Measurements from ENCODE around the gene TTLL12.

Gene TTLL12

DNA sequence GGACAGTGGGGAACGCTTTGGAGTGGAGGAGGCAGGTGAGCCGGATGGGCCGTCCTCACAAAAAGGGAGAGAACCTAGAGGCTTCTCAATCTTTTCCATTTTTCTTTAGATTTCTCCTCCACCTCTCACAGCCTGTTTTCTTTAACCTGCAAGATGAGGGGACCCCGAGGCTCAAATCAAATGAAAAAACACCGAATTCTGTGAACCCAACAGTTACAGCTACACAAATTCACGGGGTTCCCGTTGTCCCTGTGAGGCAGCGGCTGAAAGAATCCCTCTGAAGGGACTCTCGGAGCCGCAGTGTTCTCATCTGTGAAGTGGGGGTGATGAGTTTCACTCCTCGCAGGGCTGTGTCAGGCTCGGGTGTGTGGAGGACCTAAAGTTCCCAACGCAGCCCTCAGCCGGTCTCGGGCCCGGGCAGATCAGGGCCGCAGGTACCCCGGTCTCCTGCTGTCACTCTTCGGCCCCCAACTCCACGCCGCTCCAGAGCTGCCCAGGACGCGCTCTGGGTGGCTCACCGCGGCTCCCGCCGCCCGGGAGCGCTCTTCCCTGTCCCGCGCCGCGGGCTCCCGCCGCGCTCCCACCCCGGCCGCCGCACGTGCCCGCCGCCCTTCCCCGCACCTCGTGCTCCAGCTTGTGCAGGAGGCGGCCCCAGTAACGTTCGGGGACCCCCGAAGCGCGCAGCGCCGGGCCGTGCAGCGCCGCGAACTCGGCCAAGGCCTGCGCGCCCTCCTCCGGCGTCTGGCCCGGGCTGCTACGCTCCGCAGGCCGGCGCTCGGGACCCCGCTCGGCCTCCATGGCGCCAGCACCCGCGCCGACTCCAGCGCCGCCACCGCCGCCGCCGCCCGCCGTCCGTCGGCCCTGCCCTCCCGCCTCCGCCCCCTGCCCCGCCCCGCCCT is at the start of gene TTLL12:
Gene TTLL12 (minus strand): TSS at position 863 of the 899 bp plus-strand sequence. CDS start 65 bp downstream, at position 798.
- H3K4me2 ChIP-seq: peak within 1 kb of the TSS; percentile 96
- no peak within 1 kb of the TSS for H3K4me3 ChIP-seq (IDR thresholded peaks at IDR 0.05; ENCODE audit: insufficient read depth, low read depth, low read length)
- peaks cover 4% of the 10 kb centered on the region; the same call in 1 of the 2 replicates for H3K27me3 ChIP-seq (ENCODE audit: insufficient read depth, low read depth)
- H2AFZ ChIP-seq (ENCODE audit: low read depth): peak within 1 kb of the TSS; percentile 99
- H3K36me3 ChIP-seq (ENCODE audit: insufficient read depth): no peaks in the 10 kb centered on the region
- TF ChIP-seq, protein P1, sequence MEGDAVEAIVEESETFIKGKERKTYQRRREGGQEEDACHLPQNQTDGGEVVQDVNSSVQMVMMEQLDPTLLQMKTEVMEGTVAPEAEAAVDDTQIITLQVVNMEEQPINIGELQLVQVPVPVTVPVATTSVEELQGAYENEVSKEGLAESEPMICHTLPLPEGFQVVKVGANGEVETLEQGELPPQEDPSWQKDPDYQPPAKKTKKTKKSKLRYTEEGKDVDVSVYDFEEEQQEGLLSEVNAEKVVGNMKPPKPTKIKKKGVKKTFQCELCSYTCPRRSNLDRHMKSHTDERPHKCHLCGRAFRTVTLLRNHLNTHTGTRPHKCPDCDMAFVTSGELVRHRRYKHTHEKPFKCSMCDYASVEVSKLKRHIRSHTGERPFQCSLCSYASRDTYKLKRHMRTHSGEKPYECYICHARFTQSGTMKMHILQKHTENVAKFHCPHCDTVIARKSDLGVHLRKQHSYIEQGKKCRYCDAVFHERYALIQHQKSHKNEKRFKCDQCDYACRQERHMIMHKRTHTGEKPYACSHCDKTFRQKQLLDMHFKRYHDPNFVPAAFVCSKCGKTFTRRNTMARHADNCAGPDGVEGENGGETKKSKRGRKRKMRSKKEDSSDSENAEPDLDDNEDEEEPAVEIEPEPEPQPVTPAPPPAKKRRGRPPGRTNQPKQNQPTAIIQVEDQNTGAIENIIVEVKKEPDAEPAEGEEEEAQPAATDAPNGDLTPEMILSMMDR (conservative IDR thresholded peaks at IDR 0.05; ENCODE audit: low read depth, low read length): no peak
- peaks cover 38% of the 10 kb centered on the region for H3K79me2 ChIP-seq (ENCODE audit: insufficient read depth, low read depth)
- peaks cover 20% of the 10 kb centered on the region for H3K4me1 ChIP-seq (ENCODE audit: low read depth, poor library complexity, severe bottlenecking)
- H3K27ac ChIP-seq: peak within 1 kb of the TSS; percentile 68
- H3K9ac ChIP-seq: peak within 1 kb of the TSS; percentile 90
- no peaks in the 10 kb centered on the region for H4K20me1 ChIP-seq (ENCODE audit: insufficient read depth)

DNA sequence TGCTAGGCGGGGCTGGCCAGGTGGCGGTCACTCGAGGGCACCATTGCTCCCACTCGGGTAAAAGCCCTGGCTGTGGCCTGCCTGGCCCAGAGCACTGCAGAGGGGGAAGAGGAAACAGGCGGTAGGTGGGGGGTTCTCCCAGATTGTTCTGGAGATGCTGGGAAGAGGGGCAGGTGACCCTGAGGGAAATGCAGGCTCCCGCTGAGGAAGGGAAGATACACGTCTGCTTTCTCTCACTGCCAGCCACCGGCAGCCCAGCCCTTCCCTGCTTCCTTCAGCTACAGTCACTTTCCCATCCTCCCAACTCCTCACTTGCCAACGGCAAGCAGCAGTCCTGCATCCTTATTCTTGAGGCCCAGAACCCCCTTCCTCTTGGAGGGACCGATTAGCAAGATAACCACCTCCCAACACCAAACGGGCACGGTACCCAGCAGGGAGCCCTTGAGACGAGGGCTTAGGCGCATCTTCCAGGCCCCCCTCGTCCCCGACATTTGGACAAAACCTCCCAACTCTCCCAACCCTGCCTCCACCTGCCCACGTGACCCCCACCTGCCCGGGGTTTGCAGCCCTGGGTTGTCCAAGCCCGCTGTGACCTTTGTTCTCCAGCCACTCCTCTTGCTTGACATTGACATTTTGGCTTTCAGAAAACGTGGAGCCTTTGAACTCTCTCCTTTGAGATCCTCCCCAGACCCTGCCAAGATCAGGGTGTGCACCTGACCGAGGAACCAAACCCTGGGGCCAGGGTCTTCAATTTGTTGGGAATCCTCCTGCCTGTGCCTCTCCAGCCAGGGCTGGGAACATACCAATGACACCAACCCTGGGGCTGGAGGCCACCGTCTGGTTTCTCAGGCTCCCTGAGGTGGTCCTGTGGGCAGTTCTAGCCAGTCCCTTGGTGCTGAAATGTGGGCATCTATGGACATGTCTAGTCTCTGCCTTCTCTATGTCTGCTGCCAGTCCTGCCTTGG is 48.8 kb upstream of the TTLL12 start:
- H3K4me2 ChIP-seq: no peak overlapping the region
- peaks cover 22% of the 10 kb centered on the region; the same call in 1 of the 2 replicates for H3K27me3 ChIP-seq (ENCODE audit: insufficient read depth, low read depth)

GRCh38 chr22:43234264-43234988 is 47.5 kb upstream of the TTLL12 start:
- Histone ChIP-seq H3K4me3 (IDR thresholded peaks at IDR 0.05; ENCODE audit: insufficient read depth, low read depth, low read length) (no peak overlapping the region), H3K9ac (no peak overlapping the region), H3K27ac (no peak overlapping the region), H3K79me2 (ENCODE audit: insufficient read depth, low read depth) (no peaks in the 10 kb centered on the region), H3K27me3 (ENCODE audit: insufficient read depth, low read depth) (peaks cover 14% of the 10 kb centered on the region; the same call in 1 of the 2 replicates), H3K4me1 (ENCODE audit: low read depth, poor library complexity, severe bottlenecking) (no peaks in the 10 kb centered on the region), H2AFZ (ENCODE audit: low read depth) (no peak overlapping the region), H4K20me1 (ENCODE audit: insufficient read depth) (no peaks in the 10 kb centered on the region), H3K4me2 (no peak overlapping the region), H3K36me3 (ENCODE audit: insufficient read depth) (no peaks in the 10 kb centered on the region)
- TF ChIP-seq, protein P1 (conservative IDR thresholded peaks at IDR 0.05; ENCODE audit: low read depth, low read length): no peak

More for the DNA sequence above, 48.8 kb upstream of the TTLL12 start:
- Histone ChIP-seq H3K27ac (no peak overlapping the region), H3K9ac (no peak overlapping the region), H3K4me3 (IDR thresholded peaks at IDR 0.05; ENCODE audit: insufficient read depth, low read depth, low read length) (no peak overlapping the region), H3K79me2 (ENCODE audit: insufficient read depth, low read depth) (no peaks in the 10 kb centered on the region), H3K4me1 (ENCODE audit: low read depth, poor library complexity, severe bottlenecking) (no peaks in the 10 kb centered on the region), H3K36me3 (ENCODE audit: insufficient read depth) (no peaks in the 10 kb centered on the region), H4K20me1 (ENCODE audit: insufficient read depth) (no peaks in the 10 kb centered on the region), H2AFZ (ENCODE audit: low read depth) (no peak overlapping the region)
- TF ChIP-seq, protein P1 (conservative IDR thresholded peaks at IDR 0.05; ENCODE audit: low read depth, low read length): no peak

GRCh38 chr22:43233529-43233928 is 46.6 kb upstream of the TTLL12 start:
- H3K4me3 ChIP-seq (IDR thresholded peaks at IDR 0.05; ENCODE audit: insufficient read depth, low read depth, low read length): no peak overlapping the region
- no peak overlapping the region for H2AFZ ChIP-seq (ENCODE audit: low read depth)
- H3K27ac ChIP-seq: no peak overlapping the region
- H3K27me3 ChIP-seq (ENCODE audit: insufficient read depth, low read depth): peaks cover 15% of the 10 kb centered on the region; the same call in 1 of the 2 replicates
- TF ChIP-seq, protein P1 (conservative IDR thresholded peaks at IDR 0.05; ENCODE audit: low read depth, low read length): no peak
- H4K20me1 ChIP-seq (ENCODE audit: insufficient read depth): no peaks in the 10 kb centered on the region
- H3K4me1 ChIP-seq (ENCODE audit: low read depth, poor library complexity, severe bottlenecking): no peaks in the 10 kb centered on the region
- H3K79me2 ChIP-seq (ENCODE audit: insufficient read depth, low read depth): no peaks in the 10 kb centered on the region
- no peak overlapping the region for H3K4me2 ChIP-seq
- H3K9ac ChIP-seq: no peak overlapping the region
- H3K36me3 ChIP-seq (ENCODE audit: insufficient read depth): no peaks in the 10 kb centered on the region

Measured in KMS-11 (cell line).